Activated T-helper 2 cell treated with anti-CD3 and anti-CD28 coated beads, Interferon-gamma antibody, Interleukin-2, Interleukin-4, amounts not matched to agents 10 μg/mL and 5 μg/mL and 100 μg/mL, durations not matched to agents 14 hours and 24 hours and 36 hours (primary cell): ENCODE data around the gene PSMD9. TPM values are rescaled to one million over a fixed set of nuclear protein-coding genes. Genes with fewer than 3 reads are reported as not detected.

Experiments used
- total RNA-seq: library from RNA; stranded (reverse); gene quantifications from 2 replicates; pipeline ENCODE4 v1.2.3, GENCODE V29; 2022

Gene PSMD9
- total RNA-seq, 1 donor from 2014 or later = 65.2 TPM

Other genes with a start within 250 kb of the PSMD9 start
- gene MORN3, start 219.1 kb upstream of the PSMD9 start, total RNA-seq = 0.34 and 0.37 TPM in 2 replicates
- 14.1 and 14.2 TPM in 2 replicates for gene TMEM120B, start 176.0 kb upstream of the PSMD9 start, total RNA-seq
- 115 and 119 TPM in 2 replicates for gene RHOF, start 95.1 kb upstream of the PSMD9 start, total RNA-seq
- 23.3 and 24.0 TPM in 2 replicates for gene SETD1B, start 84.8 kb upstream of the PSMD9 start, total RNA-seq
- not detected in 2 replicates for gene HPD, start 29.9 kb upstream of the PSMD9 start, total RNA-seq
- 0.80 and 0.82 TPM in 2 replicates for gene CFAP251, start 29.8 kb downstream of the PSMD9 start, total RNA-seq
- 11.4 and 12.5 TPM in 2 replicates for gene BCL7A, start 133.1 kb downstream of the PSMD9 start, total RNA-seq
- 36.7 and 41.4 TPM in 2 replicates for gene MLXIP, start 190.0 kb downstream of the PSMD9 start, total RNA-seq